ENCODE data around the gene WIPF2.
A peak's percentile ranks its signal among the peaks of the same experiment; 100 is the strongest.

The WIPF2 gene, protein sequence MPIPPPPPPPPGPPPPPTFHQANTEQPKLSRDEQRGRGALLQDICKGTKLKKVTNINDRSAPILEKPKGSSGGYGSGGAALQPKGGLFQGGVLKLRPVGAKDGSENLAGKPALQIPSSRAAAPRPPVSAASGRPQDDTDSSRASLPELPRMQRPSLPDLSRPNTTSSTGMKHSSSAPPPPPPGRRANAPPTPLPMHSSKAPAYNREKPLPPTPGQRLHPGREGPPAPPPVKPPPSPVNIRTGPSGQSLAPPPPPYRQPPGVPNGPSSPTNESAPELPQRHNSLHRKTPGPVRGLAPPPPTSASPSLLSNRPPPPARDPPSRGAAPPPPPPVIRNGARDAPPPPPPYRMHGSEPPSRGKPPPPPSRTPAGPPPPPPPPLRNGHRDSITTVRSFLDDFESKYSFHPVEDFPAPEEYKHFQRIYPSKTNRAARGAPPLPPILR

DNA sequence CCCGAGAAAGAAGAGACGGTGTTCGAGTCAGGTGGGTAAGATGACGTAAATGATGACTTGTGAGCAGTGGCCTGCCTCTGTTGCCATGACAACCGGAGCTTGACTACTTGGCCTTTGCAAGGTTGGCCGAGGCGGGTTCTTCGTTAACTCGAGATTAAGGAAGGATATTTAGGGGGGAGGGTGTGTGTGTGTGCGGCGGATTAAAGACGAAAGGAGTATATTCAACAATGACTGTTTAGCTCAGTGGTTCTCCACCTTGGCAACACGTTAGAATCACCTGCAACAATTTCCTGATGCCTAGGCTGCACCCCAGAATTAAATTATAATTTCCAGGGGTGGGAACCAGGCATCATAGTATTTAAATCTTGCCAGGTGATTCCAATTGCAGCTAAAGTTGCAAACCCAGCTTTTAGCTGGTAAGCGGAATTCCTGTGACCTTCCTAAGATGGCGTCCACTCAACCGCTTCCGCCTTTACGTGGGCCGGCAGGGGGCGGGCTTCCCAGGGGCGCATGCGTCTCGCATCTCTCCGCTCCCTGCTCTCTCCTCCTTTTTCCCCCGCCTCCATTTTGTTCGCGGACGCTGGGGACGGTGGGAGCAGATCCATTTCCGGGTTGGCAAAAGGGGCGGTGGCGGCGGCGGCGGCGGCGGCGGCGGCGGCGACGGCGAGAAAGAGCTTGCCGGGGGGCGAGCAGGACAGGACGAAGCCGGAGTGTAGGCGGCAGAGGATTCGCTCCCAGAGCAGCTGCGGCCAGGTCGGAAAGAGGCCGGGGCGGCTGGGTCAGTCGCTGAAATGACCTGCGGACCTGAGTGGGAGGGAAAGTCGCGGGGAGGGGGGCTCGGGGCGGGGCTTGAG lies at the start of gene WIPF2:
Gene WIPF2, plus strand, starts transcription at position 565 of the 854 bp plus-strand sequence. CDS start 37,156 bp downstream, outside the sequence.
- Mint-ChIP-seq H3K9me3 (no peaks in the 10 kb centered on the region), H3K27ac (peak within 1 kb of the TSS; percentile 99 to 100), H3K4me3 (peak within 1 kb of the TSS; percentile 83 to 91), H3K4me1 (peaks cover 24% of the 10 kb centered on the region), H3K27me3 (no peaks in the 10 kb centered on the region)
- DNase-seq, result peak; percentile 95 to 97
- ATAC-seq, result peak; percentile 97

DNA sequence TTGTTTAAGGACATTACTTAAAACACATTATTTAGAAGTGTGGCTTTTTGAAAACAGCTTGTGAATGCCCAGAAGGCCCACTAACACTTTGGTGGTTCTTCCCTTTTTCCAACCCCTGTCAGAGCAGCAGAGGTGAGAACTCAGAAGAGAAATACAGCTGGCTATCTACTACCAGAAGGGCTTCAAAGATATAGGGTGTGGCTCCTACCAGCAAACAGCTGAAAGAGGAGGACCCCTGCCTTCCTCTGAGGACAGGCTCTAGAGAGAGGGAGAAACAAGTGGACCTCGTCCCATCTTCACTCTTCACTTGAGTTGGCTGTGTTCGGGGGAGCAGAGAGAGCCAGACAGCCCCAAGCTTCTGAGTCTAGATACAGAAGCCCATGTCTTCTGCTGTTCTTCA lies 48.8 kb upstream of the WIPF2 start:
- Mint-ChIP-seq H3K27ac (no peak overlapping the region), H3K9me3 (no peaks in the 10 kb centered on the region), H3K4me3 (no peak overlapping the region), H3K27me3 (no peaks in the 10 kb centered on the region), H3K4me1 (peaks cover 10% of the 10 kb centered on the region)
- DNase-seq (no peak), ATAC-seq (no peak)

GRCh38 chr17:40171750-40172149 lies 47.4 kb upstream of the WIPF2 start:
- Mint-ChIP-seq H3K27ac (peak overlapping the region in 1 of 2 donors; percentile 36), H3K4me3 (no peak overlapping the region), H3K27me3 (no peaks in the 10 kb centered on the region), H3K4me1 (peaks cover 20% of the 10 kb centered on the region), H3K9me3 (no peaks in the 10 kb centered on the region)
- DNase-seq (no peak), ATAC-seq (no peak)

DNA sequence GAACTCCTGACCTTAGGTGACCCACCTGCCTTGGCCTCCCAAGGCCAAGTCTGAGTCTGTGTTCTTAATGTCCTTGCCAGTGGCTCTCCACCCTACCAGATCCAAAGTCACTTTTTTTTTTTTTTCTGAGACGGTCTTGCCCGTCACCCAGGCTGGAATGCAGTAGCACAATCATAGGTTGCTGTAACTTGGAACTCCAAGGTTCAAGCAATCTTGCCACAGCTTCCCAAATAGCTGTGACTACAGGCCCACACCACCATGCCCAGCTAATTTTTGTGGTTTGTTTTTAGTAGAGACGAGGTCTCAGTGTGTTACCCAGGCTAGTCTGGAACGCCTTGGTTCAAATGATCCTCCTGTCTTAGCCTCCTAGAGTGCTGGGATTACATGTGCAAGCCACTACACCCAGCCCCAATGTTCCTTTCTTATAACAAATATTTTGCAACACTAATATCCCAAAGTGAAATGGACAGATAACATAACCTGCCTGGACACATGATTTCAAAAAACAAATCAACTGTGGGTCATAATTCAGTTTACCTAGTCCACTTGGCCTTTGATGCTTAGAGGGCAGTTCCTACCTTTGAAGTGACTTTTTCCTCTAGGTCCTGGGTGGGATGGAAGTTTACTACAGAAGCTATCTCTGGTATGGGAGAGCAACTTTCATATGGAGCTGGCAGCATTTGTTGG lies 45.9 kb upstream of the WIPF2 start:
- no peak overlapping the region for H3K27ac Mint-ChIP-seq
- H3K27me3 Mint-ChIP-seq, result peaks cover under 1% of the 10 kb centered on the region
- H3K4me3 Mint-ChIP-seq, result no peak overlapping the region
- no peak for ATAC-seq
- DNase-seq, result no peak
- peaks cover 26% of the 10 kb centered on the region for H3K4me1 Mint-ChIP-seq
- no peaks in the 10 kb centered on the region for H3K9me3 Mint-ChIP-seq

DNA sequence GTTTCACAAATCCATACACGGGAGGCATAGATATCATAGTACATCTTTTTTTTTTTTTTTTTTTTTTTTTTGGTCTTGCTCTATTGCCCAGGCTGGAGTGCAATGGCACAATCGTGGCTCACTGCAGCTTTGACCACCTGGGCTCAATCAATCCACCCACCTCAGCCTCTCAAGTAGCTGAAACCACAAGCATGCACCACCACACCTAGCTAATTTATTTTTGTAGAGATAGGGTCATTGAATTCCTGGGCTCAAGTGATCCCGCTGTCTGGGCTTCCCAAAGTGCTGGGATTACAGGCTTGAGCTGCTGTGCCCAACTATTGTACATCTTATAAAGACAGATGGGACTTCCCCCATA lies 45.3 kb upstream of the WIPF2 start:
- Mint-ChIP-seq H3K4me3 (no peak overlapping the region), H3K27ac (no peak overlapping the region), H3K9me3 (no peaks in the 10 kb centered on the region), H3K27me3 (peaks cover 5% of the 10 kb centered on the region), H3K4me1 (peaks cover 26% of the 10 kb centered on the region)
- DNase-seq (no peak), ATAC-seq (no peak)

GRCh38 chr17:40174514-40174913 lies 44.6 kb upstream of the WIPF2 start:
- no peak for ATAC-seq
- Mint-ChIP-seq H3K27me3 (peaks cover 7% of the 10 kb centered on the region), H3K27ac (no peak overlapping the region), H3K9me3 (no peaks in the 10 kb centered on the region), H3K4me1 (peaks cover 25% of the 10 kb centered on the region), H3K4me3 (no peak overlapping the region)
- no peak for DNase-seq

DNA sequence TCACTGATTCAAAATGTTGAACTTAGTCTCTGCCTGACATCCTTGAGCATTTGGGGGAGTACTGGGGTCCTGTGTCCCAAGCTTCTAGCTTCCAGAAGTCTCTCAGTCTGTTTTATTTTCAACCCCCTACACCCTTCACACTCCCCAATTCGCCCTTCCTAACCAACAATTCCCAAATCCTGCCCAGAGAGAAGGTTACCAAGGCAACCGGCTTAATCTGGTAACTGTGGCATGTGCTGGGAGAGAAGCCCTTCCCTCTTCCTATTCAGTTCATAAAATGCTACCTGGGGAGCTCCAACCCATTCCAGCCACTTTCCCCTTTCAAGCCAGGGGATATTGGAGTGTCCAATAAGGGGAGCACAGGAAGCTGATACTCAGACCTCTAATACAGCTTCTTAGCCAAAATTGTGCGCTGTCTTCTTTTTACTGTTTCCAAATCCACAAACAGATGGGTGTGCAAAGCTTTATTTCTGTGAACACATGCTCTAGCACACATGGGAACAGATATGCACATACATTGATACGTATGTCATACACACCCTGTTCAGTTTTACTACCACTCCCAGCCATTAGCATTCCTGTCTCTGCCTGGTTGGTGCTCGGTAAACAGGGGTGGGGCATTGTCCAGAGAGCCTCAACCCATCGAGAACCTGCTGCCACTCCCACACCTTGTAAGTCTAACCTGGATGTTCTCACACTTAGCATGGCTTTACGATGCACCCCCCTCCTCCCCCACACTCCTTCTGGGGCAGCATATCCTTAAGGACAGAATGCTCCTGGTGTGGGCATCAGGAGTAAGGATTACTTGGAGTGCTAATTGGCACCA lies 43.0 kb upstream of the WIPF2 start:
- Mint-ChIP-seq H3K27me3 (peaks cover 7% of the 10 kb centered on the region), H3K4me1 (peaks cover 25% of the 10 kb centered on the region), H3K4me3 (peak overlapping the region in 1 of 2 donors; percentile 64), H3K9me3 (no peaks in the 10 kb centered on the region), H3K27ac (peak overlapping the region in 1 of 2 donors; percentile 21)
- no peak for DNase-seq
- ATAC-seq, result no peak

GRCh38 chr17:40176754-40177110 lies 42.4 kb upstream of the WIPF2 start:
- peaks cover 25% of the 10 kb centered on the region for H3K4me1 Mint-ChIP-seq
- peak overlapping the region in 1 of 2 donors; percentile 21 for H3K27ac Mint-ChIP-seq
- peak overlapping the region; percentile 64 to 72 for H3K4me3 Mint-ChIP-seq
- peak; percentile 4 for ATAC-seq
- no peak for DNase-seq
- H3K9me3 Mint-ChIP-seq, result no peaks in the 10 kb centered on the region
- H3K27me3 Mint-ChIP-seq, result peaks cover 7% of the 10 kb centered on the region

DNA sequence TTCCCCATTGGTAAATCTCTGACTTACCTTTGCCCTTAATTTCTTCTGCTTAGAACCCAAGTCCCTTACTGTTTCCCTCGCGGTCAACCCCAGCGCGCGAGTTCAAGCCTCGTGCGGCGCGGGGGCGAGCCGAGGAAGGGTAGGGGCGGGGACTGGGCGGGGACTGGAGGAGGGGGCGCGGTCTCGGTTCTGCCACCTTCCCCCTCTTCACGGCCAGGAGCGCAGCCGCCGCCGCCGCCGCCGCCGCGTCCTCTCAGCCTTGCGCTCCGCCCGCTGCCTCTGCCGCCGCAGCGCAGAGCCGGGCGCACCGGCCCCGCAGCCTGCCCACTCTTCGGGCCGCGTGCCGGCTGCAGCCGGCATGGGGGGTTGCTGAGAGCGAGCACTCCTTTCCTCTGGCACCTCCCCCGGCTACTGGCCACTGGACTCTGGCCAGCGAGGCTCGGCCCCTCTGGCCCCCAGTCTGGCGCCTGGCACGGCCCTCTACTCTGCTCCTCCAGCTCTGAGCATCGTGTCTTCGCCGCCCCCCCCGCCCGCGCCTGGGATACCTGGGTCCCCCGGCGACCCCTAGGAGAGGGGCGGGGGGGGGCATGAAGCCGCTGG lies 41.7 kb upstream of the WIPF2 start, which contains the start of gene RAPGEFL1:
Gene RAPGEFL1, plus strand, starts transcription at position 196 of the 600 bp plus-strand sequence. Its CDS starts 392 bp downstream, at position 588.
- H3K4me1 Mint-ChIP-seq, result peaks cover 25% of the 10 kb centered on the region
- DNase-seq (peak; percentile 66 to 73), ATAC-seq (peak; percentile 93)
- peaks cover 7% of the 10 kb centered on the region for H3K27me3 Mint-ChIP-seq
- H3K27ac Mint-ChIP-seq, result peak within 1 kb of the TSS; percentile 21 to 27
- H3K4me3 Mint-ChIP-seq, result peak within 1 kb of the TSS; percentile 64 to 72
- H3K9me3 Mint-ChIP-seq, result no peaks in the 10 kb centered on the region

DNA sequence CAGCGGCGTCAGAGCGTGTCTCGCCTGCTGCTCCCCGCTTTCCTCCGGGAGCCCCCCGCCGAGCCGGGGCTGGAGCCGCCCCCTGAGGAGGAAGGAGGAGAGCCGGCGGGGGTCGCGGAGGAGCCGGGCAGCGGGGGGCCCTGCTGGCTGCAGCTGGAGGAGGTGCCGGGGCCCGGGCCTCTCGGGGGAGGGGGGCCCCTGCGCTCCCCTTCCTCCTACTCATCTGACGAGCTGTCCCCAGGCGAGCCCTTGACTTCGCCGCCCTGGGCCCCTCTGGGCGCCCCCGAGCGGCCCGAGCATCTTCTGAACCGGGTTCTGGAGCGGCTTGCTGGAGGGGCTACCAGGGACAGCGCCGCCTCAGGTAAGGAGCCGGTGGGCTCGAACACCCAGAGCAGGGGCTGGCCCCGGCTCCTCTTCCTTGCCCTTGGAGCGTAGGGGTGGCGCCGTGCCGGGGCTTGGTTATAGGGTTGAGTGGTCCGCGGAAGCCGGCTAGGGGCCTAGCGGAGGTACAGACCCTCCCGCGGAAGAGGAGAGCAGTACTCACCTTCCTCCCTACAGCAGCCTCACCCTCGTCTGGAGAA lies 41.0 kb upstream of the WIPF2 start:
- ATAC-seq, result peak; percentile 7
- H3K4me1 Mint-ChIP-seq, result peaks cover 25% of the 10 kb centered on the region
- H3K4me3 Mint-ChIP-seq, result peak overlapping the region; percentile 33 to 72
- DNase-seq, result no peak
- peaks cover 7% of the 10 kb centered on the region for H3K27me3 Mint-ChIP-seq
- no peaks in the 10 kb centered on the region for H3K9me3 Mint-ChIP-seq
- peak overlapping the region in 1 of 2 donors; percentile 27 for H3K27ac Mint-ChIP-seq

DNA sequence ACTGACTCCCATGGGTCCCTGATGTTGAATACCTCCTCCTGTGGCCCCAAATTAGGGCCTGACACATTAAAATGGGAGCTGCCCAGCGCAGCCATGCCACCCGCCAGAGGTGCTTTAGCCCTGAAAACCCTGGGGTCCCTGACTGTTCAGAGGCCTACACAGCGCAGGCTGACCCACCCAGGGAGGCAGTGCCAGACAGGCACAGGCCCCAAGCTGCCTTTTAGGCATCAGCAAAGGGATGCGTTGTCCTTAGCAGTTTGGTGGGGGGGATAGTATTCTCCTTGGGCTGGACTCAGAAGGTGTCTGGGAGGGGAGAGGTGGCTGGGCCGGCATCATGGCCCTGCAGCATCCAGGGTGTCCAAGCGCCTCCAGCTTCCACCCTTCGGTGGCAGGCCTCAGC lies 40.4 kb upstream of the WIPF2 start:
- Mint-ChIP-seq H3K9me3 (no peaks in the 10 kb centered on the region), H3K4me1 (peaks cover 25% of the 10 kb centered on the region), H3K27me3 (peaks cover 7% of the 10 kb centered on the region), H3K4me3 (peak overlapping the region; percentile 33 to 65), H3K27ac (no peak overlapping the region)
- DNase-seq (no peak), ATAC-seq (no peak)

DNA sequence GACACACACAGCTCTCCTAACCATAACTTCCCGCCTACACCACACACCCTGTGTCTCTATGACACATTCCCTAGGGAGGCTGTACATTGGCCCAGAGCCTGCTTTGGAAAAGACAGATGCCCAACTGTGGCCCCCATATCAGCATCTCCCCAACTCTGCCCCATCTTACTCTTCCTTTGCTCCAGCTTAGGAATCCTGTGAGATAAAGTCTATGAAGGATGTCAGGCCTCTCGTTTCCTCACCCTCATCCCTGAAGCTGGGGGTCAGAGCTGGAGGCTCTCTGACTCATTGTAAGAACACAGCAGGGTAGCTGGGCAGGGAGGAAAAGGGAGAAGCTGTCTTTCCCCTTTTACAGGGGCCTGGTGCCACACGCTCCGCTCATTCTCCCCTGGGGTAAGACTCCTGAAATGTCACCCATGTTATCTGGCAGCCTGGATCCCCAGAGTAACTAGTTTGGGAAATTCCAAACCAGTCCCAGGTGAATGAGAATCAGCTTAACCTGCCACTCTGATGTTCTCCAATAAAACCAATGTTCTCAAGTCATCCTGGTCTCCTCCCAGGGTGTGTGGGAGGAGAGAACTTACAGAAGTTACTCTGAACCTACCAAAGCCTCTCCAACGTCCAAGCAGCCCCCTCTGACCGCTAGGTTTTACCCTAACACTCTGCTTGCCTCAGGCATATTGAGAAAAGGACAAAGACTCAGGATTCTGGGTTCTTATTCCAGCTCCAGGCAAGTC lies 39.0 kb upstream of the WIPF2 start:
- Mint-ChIP-seq H3K4me1 (peaks cover 25% of the 10 kb centered on the region), H3K27ac (peak overlapping the region in 1 of 2 donors; percentile 85), H3K27me3 (peaks cover 7% of the 10 kb centered on the region), H3K9me3 (no peaks in the 10 kb centered on the region), H3K4me3 (no peak overlapping the region)
- no peak for DNase-seq
- ATAC-seq, result no peak

DNA sequence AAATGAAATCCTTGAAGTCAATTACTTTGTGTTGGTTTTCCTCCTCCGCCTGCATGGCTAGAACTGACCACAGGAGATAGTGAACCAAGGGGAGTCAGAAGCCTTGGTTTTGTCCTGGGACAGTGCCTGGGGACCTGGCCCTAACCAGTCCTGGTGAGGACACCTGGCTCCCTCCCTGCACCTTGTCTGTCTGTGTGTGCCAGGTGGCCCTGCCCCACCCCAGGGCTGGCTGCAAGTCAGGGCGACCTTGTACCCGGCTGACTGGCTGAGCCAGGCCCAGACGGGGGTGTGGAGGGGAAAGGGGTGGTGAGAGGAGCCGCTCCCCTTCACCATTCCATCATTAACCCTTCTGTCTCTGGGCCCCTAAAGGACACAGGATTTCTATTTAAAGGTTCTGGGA lies 38.4 kb upstream of the WIPF2 start:
- no peak overlapping the region for H3K27ac Mint-ChIP-seq
- H3K9me3 Mint-ChIP-seq, result no peaks in the 10 kb centered on the region
- peaks cover 25% of the 10 kb centered on the region for H3K4me1 Mint-ChIP-seq
- peaks cover 7% of the 10 kb centered on the region for H3K27me3 Mint-ChIP-seq
- H3K4me3 Mint-ChIP-seq, result no peak overlapping the region
- no peak for ATAC-seq
- DNase-seq, result no peak

Data from stimulated activated naive CD8-positive, alpha-beta T cell treated with anti-CD3 and anti-CD28 coated beads, Interleukin-15, amount 100 ng/mL, for 72 hours (primary cell).